ENCODE measurements around the gene EYA3.

Gene EYA3

DNA sequence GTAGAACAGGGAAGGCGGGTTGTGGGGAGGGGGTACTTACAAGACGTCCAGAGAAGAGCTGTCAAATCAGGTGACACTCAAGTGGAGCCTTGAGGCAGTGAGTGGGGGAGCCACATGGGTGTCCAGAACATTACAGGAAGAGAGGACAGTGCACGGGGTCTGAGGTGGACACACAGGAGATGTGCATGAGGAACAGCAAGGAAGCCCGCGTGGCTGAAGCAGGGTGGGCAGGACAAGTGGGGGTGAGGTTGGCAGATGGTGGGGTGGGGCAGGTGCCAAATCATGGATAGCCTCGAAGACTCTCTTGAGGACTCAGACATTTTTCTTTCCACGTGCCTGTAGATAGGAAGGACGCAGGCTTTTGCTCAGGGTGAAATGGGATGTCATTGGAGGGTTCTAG, 152.7 kb downstream of the EYA3 start:
- DNase-seq (ENCODE audit: low read depth), result no peak
- in situ Hi-C loops (cut with HindIII; ENCODE audit: low sequenced_read_pairs), result no loop called here
- TF ChIP-seq, protein P1, sequence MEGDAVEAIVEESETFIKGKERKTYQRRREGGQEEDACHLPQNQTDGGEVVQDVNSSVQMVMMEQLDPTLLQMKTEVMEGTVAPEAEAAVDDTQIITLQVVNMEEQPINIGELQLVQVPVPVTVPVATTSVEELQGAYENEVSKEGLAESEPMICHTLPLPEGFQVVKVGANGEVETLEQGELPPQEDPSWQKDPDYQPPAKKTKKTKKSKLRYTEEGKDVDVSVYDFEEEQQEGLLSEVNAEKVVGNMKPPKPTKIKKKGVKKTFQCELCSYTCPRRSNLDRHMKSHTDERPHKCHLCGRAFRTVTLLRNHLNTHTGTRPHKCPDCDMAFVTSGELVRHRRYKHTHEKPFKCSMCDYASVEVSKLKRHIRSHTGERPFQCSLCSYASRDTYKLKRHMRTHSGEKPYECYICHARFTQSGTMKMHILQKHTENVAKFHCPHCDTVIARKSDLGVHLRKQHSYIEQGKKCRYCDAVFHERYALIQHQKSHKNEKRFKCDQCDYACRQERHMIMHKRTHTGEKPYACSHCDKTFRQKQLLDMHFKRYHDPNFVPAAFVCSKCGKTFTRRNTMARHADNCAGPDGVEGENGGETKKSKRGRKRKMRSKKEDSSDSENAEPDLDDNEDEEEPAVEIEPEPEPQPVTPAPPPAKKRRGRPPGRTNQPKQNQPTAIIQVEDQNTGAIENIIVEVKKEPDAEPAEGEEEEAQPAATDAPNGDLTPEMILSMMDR (IDR thresholded peaks at IDR 0.05; ENCODE audit: low read depth, low read length, missing control alignments), result no peak
- H3K4me3 ChIP-seq (ENCODE audit: low read depth, low read length), result no peak overlapping the region

DNA sequence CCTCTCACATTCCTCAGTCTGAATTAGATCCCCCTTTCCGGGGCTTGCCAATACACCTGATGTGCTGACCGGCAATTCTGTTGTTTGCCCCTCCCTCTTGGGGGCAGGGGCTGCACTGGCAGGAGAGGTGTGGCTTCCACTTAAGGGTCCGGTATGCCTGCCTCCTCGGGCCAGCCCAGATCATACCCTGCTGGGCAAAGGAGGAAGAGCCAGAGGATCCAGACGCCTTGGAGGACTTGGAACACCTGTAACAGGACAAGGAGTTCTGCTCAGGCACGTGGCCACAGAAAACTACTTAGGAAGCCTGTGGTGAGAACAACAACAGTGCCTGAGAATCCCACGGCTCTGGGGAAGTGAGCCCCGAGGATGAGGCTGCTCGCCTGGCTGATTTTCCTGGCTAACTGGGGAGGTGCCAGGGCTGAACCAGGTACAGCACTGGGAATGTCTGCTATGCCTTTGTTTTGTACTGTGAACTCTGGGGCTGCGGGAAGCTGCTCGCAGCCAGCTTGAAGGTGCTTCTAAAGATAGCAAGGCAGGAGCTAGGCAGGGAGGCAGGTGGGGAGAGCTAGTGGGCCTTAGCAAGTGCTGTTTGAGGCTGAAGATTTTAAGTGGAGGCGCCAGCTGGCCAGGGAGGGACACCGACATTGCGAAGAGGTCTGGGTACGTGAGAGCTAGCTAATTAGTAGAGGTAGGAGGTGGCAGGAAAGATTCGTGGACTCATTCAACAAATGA, 153.4 kb downstream of the EYA3 start, which contains the start of gene SMPDL3B:
SMPDL3B (plus strand) TSS at position 183 of the 732 bp plus-strand sequence; CDS start at position 367, 184 bp downstream.
- H3K4me3 ChIP-seq (ENCODE audit: low read depth, low read length), result peak within 1 kb of the TSS; percentile 13
- DNase-seq (ENCODE audit: low read depth), result no peak
- in situ Hi-C loops (cut with HindIII; ENCODE audit: low sequenced_read_pairs), result no loop called here
- TF ChIP-seq, protein P1 (IDR thresholded peaks at IDR 0.05; ENCODE audit: low read depth, low read length, missing control alignments), result no peak

DNA sequence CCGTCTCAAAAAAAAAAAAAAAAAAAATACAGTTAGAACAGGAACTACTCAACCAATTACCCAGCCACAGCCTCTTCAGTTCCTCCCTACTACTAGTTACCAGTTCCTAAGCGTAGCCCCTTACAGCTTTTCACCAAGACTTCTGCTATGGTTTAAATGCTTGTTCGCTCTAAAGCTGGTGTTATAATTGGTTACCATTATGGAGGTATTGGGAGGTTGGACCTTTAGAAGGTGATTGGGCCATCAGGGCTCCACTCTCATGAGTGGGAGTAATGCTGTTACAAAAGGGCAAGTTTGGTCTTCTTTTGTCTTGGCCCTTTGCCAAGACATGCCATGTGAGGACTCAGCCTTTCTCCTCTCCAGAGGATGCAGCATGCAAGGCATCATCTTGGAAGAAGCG, 156.7 kb downstream of the EYA3 start:
- no peak for DNase-seq (ENCODE audit: low read depth)
- TF ChIP-seq, protein P1 (IDR thresholded peaks at IDR 0.05; ENCODE audit: low read depth, low read length, missing control alignments), result no peak
- no peak overlapping the region for H3K4me3 ChIP-seq (ENCODE audit: low read depth, low read length)
- in situ Hi-C loops (cut with HindIII; ENCODE audit: low sequenced_read_pairs), result no loop called here

DNA sequence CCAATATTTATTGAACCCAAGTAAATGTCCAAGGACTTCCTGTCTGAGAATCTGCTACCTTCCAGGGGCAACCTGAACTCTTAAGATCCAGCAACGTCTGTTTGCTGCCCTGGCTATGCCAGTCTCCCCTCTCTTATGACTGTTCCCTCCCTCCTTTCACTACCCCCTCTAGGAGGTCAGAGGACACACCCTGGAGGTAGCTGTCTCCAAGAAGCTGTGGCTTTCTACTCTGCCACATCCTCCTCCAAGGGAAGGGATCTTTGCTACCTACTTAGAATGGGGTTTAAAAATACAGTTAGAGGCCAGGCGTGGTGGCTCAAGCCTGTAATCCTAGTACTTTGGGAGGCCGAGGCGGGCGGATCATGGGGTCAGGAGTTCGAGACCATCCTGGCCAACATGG, 157.2 kb downstream of the EYA3 start:
- no peak for DNase-seq (ENCODE audit: low read depth)
- TF ChIP-seq, protein P1 (IDR thresholded peaks at IDR 0.05; ENCODE audit: low read depth, low read length, missing control alignments), result no peak
- in situ Hi-C loops (cut with HindIII; ENCODE audit: low sequenced_read_pairs), result no loop called here
- H3K4me3 ChIP-seq (ENCODE audit: low read depth, low read length), result no peak overlapping the region

DNA sequence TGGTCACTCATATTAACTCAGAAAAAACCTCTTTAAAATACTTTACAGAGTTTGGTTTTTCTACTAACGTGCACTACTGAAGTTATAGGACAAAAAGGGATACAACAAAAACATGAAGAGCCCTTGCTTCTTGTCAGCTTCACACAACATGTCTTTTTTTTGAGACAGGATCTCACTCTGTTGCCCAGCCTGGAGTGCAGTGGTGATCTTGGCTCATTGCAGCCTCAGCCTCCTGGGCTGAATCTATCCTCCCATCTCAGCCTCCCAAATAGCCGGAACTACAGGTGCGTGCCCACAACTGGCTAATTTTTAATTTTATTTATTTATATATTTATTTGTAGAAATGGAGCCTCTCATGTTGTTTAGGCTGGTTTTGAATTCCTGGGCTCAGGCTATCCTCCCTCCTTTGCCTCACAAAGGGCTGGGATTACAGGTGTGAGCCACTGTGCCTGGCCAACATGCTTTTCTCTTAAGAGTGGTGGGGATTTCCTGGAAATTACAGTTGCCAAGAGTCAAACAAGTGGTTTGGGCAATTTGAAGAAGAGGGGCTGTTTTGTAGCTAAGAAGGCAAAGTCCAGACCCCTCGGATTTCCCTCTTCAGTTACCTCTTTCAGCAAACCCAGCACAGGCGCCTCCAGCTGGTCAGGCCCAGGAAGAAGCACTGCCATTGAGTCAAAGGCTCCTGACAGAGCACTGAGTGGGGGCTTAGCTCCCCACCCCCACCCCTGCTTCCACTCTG, 160.0 kb downstream of the EYA3 start:
- TF ChIP-seq, protein P1 (IDR thresholded peaks at IDR 0.05; ENCODE audit: low read depth, low read length, missing control alignments), result no peak
- DNase-seq (ENCODE audit: low read depth), result no peak
- no peak overlapping the region for H3K4me3 ChIP-seq (ENCODE audit: low read depth, low read length)
- in situ Hi-C loops (cut with HindIII; ENCODE audit: low sequenced_read_pairs), result no loop called here

DNA sequence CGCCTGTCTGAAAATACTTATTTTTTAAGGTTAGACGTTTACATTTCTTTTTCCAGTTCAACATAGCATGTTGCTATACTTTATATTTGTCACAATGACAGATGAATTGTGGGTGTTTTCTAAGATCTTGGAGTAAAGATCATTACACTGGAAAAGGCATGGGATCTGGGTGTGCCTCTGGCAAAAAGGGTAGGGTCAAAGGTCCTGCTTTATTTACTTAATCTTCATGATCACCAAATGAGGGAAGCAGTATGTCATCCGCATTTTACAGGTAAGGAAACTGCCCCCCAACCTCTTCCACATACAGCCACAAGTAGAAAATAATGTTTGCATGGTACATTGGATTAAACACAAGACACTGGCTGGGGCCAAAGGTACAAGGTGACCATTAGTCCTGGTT, 166.1 kb downstream of the EYA3 start:
- no peak overlapping the region for H3K4me3 ChIP-seq (ENCODE audit: low read depth, low read length)
- TF ChIP-seq, protein P1 (IDR thresholded peaks at IDR 0.05; ENCODE audit: low read depth, low read length, missing control alignments), result no peak
- in situ Hi-C loops (cut with HindIII; ENCODE audit: low sequenced_read_pairs), result no loop called here
- DNase-seq (ENCODE audit: low read depth), result no peak
